ENCODE measurements around the gene CLIP1.

DNA sequence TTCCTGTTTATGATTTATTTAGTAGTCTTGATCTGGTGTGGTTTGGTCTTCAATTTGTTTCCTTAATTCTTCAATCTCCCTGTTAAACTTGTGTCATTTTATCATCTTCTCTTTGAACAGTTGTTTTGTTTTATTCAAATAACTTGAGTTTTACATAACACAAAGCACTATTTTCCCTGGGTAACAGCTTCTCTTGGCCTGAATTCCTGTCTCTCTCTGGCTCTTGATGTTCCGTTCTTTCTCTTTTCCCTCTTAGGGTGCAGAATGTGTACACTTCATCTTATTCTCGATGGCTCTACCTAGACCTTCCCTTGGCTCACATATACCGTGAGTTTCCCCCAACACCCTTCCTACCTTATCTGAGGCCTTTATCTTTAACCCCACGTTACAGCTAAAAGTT lies 119.4 kb downstream of the CLIP1 start:
- TF ChIP-seq, protein P1, sequence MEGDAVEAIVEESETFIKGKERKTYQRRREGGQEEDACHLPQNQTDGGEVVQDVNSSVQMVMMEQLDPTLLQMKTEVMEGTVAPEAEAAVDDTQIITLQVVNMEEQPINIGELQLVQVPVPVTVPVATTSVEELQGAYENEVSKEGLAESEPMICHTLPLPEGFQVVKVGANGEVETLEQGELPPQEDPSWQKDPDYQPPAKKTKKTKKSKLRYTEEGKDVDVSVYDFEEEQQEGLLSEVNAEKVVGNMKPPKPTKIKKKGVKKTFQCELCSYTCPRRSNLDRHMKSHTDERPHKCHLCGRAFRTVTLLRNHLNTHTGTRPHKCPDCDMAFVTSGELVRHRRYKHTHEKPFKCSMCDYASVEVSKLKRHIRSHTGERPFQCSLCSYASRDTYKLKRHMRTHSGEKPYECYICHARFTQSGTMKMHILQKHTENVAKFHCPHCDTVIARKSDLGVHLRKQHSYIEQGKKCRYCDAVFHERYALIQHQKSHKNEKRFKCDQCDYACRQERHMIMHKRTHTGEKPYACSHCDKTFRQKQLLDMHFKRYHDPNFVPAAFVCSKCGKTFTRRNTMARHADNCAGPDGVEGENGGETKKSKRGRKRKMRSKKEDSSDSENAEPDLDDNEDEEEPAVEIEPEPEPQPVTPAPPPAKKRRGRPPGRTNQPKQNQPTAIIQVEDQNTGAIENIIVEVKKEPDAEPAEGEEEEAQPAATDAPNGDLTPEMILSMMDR (IDR thresholded peaks at IDR 0.05) = no peak
- TF ChIP-seq POLR2A (IDR thresholded peaks at IDR 0.05) = no peak

All from Peyer's patch (tissue), 4 donors.